ENCODE data around the gene OLA1.

OLA1 gene

GRCh38 chr2:174180165-174180724 lies 68.1 kb downstream of the OLA1 start:
- DNase-seq (ENCODE audit: low spot score) = no peak

DNA sequence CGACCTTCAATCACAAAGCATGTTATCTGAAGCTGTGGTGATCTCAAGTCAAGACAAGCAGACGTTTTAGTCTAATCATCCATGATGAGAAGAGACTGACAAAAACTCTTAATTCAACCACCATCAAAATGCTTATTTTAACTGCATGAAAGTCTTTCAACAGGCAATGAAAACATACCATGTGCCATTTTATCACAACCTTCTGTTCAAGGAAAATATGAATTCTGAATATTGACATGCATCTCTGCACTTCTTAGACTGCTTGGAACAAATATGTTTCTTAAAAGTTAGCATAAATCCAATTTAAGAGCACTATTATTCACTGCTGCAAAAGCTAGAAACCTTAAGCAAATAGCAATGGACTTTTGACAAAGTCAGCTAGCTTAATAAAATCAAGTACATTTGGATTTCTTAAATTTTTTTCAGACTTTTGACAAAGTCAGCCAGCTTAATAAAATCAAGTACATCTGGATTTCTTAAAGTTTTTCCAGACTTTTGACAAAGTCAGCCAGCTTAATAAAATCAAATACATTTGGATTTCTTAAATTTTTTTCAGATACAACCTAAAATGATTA lies 70.9 kb downstream of the OLA1 start:
- no peak for DNase-seq (ENCODE audit: low spot score)

DNA sequence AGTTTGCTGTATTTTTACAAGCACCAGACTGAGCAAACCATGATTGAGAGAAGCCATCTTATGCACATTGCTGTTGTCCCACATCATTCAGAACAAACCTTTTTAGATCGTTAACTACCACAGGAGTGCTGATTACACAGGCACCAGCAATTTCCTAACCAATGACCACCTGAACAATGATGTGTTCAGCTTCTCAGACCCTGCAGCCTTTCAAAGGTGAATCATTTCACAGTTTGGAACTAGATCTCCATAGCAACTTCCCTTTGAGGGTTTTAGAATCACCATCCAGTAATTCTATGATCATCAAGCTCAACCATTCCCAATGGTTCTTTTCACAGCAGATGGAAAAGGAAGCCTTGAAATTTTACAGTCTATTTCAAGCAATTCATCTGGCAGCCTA lies 71.4 kb downstream of the OLA1 start:
- DNase-seq (ENCODE audit: low spot score) = no peak

DNA sequence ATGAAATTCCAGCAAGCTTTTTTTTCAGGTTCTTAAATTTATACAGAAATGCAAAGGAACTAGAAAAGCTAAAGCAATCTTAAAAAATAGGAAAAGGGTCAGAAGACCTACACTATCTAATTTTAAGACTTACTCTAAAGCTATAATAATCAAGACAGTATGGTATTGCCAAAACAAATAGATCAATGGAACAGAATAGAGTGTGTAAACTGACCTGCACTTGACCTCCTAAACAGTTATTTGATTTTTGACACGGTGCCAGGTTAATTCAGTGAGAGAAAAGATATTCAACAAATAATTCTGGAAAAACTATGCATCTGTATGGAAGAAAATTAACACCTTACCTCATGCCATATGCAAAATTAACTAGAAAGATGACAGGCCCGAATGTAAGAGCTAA lies 73.6 kb downstream of the OLA1 start:
- DNase-seq (ENCODE audit: low spot score) = no peak

- DNase-seq (ENCODE audit: low spot score) = no peak
Measured at GRCh38 chr2:174172802-174173355, 75.5 kb downstream of the OLA1 start.

- no peak for DNase-seq (ENCODE audit: low spot score)
Measured at GRCh38 chr2:174171686-174172445, 76.5 kb downstream of the OLA1 start.

DNA sequence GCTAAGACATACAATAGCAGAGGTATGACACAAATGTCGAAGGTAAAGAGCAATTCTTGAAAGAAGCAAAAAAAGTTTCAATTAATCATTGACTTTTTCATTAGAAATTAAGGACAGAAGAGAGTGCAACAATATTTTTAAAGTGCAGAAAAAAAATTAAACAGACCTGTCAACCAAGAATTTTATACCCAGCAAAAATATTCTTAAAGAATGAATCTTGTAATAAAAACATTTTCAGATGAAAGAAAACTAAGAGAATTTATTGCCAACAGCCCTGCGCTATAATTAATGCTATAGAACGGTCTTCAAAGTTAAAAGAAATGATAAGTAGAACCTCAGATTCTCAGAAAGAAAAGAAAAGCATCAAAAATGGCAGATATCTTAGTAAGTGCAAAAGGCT lies 79.0 kb downstream of the OLA1 start:
- DNase-seq (ENCODE audit: low spot score) = no peak

DNA sequence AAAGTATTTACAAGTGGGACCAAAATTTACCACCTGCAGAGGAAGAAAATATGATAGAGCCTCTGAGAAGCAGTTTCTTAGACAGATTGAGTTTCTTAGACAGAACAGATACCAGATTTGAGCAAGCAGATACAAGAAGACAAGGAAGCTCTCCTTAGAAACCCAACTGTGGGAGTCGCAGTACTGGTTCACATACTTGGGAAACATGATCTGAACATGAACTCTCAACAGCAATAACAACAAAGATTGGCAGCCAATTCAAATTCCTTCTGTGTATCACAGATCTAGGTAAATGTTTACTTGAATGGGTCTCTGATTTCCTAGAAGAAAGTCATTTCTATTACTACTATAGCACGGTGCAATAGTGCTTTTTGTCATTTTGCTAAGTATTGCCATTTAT lies 82.1 kb downstream of the OLA1 start:
- no peak for DNase-seq (ENCODE audit: low spot score)

GRCh38 chr2:174161490-174161889 lies 86.8 kb downstream of the OLA1 start:
- no peak for DNase-seq (ENCODE audit: low spot score)

DNA sequence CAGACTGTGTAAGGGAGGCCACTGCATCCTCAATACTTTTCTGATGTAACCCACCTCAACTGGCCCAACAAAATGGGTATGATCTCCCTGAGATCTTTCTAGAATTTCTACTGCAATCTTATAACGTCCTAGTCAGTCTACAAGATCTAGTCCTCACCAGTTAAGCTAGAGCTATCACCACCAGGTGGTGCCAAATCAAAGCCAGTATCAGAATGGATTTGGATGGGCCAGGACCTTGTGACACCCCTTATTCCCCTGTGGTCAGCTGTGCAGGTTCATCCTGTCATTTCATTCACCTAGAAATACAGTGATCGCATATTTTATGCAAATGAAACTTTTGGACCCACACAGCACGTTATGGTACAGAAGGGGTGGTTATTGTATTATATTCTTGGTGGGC lies 90.3 kb downstream of the OLA1 start:
- DNase-seq (ENCODE audit: low spot score) = no peak

- DNase-seq (ENCODE audit: low spot score) = no peak
Measured at GRCh38 chr2:174157053-174157452, 91.3 kb downstream of the OLA1 start.

DNA sequence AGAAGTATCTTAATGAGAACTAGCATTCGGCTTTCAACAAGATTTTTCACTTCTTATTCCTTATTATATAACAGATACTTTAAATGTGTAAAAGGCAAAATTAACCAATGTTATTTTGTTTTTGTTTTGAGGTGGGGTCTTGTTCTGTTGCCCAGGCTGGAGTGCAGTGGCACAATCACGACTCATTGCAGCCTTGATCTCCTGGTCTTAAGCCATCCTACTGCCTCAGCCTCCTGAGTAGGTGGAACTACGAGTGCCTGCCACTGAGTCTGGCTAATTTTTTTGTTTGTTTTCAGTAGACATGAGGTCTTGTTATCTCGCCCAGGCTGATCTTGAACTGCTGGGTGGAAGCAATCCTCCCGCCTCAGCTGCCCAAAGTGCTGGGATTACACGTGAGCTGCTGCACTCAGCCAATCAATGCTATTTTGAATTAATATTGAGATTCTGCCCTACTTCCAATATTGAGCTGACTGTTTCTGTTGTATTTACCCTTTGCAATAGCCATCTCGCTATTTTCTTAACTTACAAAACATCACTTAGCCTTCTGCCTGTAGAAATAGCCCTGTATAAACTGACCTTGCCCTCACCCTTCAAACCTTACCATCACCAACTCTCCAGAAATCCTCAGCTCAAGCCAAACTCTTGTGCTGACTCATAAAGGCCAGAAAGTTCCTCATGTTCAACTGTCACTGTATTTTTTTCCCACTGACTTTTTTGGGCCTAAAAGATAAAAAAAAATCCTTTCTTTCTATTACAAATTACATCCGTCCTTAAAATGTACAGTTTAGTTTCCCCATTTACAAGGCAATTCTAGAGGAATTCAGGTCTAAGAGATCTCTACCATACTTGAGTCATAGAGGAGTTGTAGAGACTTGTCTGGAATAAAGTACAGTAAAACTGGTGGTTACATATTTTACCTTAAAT lies 94.3 kb downstream of the OLA1 start:
- DNase-seq (ENCODE audit: low spot score) = no peak

DNA sequence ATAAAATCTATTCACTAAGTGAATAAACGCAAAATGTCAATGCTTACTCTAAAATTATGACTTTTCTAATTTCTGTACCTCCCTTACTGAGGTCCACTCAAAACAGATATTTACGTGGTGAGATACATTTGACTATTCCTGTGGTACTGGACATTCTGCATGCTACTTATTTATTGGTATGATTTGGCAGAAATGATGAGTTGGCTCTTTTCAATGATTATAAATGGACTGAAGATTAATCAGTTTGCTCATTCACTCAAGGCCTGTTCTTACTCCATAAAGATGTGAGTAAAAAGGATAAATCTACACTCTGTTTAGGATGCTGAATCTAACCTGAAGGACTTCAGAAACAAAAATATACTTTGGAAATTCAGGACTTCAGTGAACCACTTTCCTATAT lies 98.8 kb downstream of the OLA1 start:
- DNase-seq (ENCODE audit: low spot score) = no peak

- no peak for DNase-seq (ENCODE audit: low spot score)
Measured at GRCh38 chr2:174148833-174149232, 99.5 kb downstream of the OLA1 start.

GRCh38 chr2:174145827-174146226 lies 102.5 kb downstream of the OLA1 start:
- no peak for DNase-seq (ENCODE audit: low spot score)

DNA sequence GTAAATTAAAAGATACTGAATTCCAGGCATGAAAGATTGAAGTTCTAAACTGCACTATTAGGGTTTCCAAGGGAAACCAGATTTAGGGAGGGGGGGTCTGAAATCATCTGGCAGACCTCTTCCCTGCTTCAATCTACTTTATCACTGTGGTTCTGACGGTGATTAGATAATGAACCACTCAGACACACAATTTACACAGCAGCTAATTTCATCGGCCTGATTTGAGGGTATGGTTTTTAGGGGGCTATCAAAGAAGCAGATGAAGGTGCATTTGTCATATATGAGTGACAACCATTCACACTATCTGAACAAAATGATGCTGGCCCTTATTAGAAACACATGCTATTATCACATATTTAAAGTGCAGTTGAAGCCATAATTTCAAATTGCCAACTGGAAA lies 106.0 kb downstream of the OLA1 start:
- DNase-seq (ENCODE audit: low spot score) = no peak

- no peak for DNase-seq (ENCODE audit: low spot score)
Measured at GRCh38 chr2:174138161-174138560, 110.2 kb downstream of the OLA1 start.

DNA sequence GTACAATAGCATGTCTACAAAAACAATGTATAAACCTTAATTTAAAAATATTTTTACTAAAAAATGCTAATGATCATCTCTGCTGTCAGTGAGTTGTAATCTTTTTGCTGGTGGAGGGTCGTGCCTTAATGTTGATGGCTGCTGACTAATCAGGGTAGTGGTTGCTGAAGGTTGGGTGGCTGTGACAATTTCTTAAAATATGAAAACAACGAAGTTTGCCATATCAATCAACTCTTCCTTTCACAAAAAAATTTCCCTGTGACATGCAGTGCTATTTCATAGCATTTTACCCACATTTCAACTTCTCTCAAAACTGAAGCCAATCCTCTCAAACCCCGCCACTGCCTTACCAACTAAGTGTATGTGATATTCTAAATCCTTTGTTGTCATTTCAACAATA lies 112.4 kb downstream of the OLA1 start:
- DNase-seq (ENCODE audit: low spot score) = no peak

DNA sequence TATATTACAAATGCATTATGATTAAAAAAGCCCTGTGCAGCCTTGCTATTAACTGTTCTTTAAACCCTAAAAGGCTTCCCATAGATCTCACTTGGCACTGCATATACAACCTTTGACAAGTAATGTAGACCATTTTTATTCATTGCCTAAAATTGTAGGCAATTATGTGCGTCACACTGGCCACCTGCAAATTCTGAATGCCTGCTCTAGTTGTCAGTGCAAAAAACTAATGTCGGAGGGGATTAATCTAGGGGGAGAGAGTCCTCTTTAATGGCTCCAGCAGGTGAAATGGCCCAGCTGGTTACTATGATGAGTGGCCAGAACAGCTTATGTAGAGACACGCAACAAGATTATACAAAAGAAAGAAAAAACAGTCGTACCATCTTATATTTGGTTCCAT lies 123.2 kb downstream of the OLA1 start:
- DNase-seq (ENCODE audit: low spot score) = no peak

- peak; percentile 66 for DNase-seq (ENCODE audit: low spot score)
Measured at GRCh38 chr2:174124181-174124580, 124.2 kb downstream of the OLA1 start.

DNA sequence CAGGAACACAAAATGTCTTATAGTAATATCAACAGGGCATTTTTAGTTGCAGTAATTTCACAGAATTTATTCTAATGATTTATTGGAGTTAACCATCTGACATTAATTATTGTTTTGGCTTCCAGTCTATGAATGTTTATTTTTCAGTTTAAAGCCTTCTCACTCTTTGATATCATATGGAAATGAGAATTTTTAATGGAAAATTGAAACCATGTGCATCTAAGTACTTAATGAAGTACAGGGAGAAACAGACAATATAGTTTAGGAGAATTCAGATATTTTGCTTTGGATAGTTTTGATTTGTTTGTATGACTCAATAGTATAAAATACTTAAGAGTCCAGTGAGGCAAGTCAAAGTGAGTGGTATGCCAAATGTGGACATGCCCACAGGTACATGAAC lies 126.1 kb downstream of the OLA1 start:
- DNase-seq (ENCODE audit: low spot score) = no peak

GRCh38 chr2:174121612-174122011 lies 126.7 kb downstream of the OLA1 start:
- DNase-seq (ENCODE audit: low spot score) = no peak
